Activated naive CD4-positive, alpha-beta T cell treated with anti-CD3 and anti-CD28 coated beads, Interleukin-2, amount 50 U/mL, for 16 hours (primary cell): ENCODE measurements around the gene CEP170B.
A peak's percentile ranks its signal among the peaks of the same experiment; 100 is the strongest.
"Not testable (repeated sequence)": the region's sequence is repeated elsewhere in the genome, so short reads cannot be mapped to it uniquely, and the experiment has no call there.

Experiments used
- DNase-seq: peaks from one replicate; pipeline ENCODE4 v3.0.0-alpha.2; 2020

CEP170B gene

GRCh38 chr14:104892531-104893434, 27.7 kb downstream of the CEP170B start:
- peak; percentile 9 for DNase-seq

GRCh38 chr14:104893435-104894207, 28.6 kb downstream of the CEP170B start:
- DNase-seq, result peak; percentile 9

- DNase-seq, result no peak
Measured at GRCh38 chr14:104894331-104895206, 29.5 kb downstream of the CEP170B start.

- DNase-seq, result peak; percentile 9
Measured at GRCh38 chr14:104895207-104895785, 30.2 kb downstream of the CEP170B start.

- DNase-seq, result peak; percentile 10
Measured at GRCh38 chr14:104895786-104896661, 31.0 kb downstream of the CEP170B start.

- no peak for DNase-seq
Measured at GRCh38 chr14:104897330-104898194, 32.5 kb downstream of the CEP170B start.

- no peak for DNase-seq
Measured at GRCh38 chr14:104898195-104898558, 33.1 kb downstream of the CEP170B start.

GRCh38 chr14:104898870-104899510, 33.9 kb downstream of the CEP170B start:
- DNase-seq, result no peak

GRCh38 chr14:104899781-104900180, 34.7 kb downstream of the CEP170B start:
- DNase-seq, result no peak

- no peak for DNase-seq
Measured at GRCh38 chr14:104900639-104901512, 35.8 kb downstream of the CEP170B start.

- no peak for DNase-seq
Measured at GRCh38 chr14:104903990-104904389, 38.9 kb downstream of the CEP170B start.

- not testable (repeated sequence) for DNase-seq
Measured at GRCh38 chr14:104904650-104905578, 39.8 kb downstream of the CEP170B start.

GRCh38 chr14:104905579-104905933, 40.5 kb downstream of the CEP170B start:
- DNase-seq, result not testable (repeated sequence)

- no peak for DNase-seq
Measured at GRCh38 chr14:104908303-104908702, 43.2 kb downstream of the CEP170B start.

GRCh38 chr14:104912053-104912452, 47.0 kb downstream of the CEP170B start:
- DNase-seq, result no peak

GRCh38 chr14:104913435-104913834, 48.4 kb downstream of the CEP170B start:
- no peak for DNase-seq

GRCh38 chr14:104917116-104917515, 52.0 kb downstream of the CEP170B start:
- DNase-seq, result no peak

- no peak for DNase-seq
Measured at GRCh38 chr14:104917993-104918392, 52.9 kb downstream of the CEP170B start.
